NB4 (cell line): ENCODE data around the gene SRPK1.

Source experiments
- POLR2A ChIP-seq: IDR thresholded peaks from 2 replicates; pipeline ENCODE4 v1.6.1; 2011; ENCODE audit warnings: mild to moderate bottlenecking; ENCODE audit not compliant: insufficient read length; ENCODE audit errors: extremely low read depth
- TF ChIP-seq, protein P1 (sequence below): IDR thresholded peaks from one replicate; pipeline ENCODE4 v1.5.1; 2012; ENCODE audit warnings: low read depth, low read length

DNA sequence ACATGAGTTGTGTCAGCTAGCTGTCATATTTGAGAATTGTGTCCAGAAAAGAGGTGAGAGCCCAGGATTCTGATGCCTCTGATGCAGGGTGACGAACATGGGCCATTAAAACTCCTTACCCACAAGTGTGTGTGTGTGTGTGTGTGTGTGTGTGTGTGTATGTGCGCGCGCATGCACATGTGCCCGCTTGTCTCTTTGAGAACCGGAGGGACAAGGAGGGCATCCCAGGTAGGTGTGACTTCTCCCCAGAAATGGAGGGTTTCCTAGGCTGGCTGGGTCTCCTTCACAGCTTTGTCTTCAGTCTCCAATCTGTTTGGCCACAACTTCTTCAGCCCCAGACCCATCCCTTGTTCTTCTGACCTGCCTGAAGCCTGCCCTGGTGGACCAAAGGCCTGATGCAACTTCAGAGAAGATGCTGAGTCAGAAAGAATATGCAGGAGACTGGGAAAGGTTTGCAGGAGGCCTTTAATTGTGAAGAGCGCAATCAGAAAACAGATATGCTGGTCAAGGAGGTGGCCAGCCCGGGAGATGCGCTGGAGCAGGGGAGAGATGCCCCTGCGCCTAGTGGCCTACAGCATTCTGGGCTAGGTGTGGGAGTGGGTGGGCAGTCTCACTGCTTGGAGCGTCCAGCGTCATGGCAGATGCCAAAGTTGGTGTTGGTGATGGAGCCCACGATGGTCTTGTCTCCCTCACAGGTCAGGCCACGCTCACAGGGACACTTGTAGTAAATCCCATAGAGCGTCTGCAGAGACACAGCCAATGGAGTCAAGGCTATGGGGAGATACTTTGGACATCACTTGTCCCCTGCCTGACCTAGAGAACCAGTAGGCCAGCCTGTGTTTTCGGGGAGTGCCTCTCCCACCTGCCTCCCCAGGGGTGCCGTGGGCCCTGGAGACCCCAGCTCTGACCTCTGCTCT lies 126.1 kb downstream of the SRPK1 start:
- TF ChIP-seq POLR2A, result no peak
- TF ChIP-seq, protein P1, sequence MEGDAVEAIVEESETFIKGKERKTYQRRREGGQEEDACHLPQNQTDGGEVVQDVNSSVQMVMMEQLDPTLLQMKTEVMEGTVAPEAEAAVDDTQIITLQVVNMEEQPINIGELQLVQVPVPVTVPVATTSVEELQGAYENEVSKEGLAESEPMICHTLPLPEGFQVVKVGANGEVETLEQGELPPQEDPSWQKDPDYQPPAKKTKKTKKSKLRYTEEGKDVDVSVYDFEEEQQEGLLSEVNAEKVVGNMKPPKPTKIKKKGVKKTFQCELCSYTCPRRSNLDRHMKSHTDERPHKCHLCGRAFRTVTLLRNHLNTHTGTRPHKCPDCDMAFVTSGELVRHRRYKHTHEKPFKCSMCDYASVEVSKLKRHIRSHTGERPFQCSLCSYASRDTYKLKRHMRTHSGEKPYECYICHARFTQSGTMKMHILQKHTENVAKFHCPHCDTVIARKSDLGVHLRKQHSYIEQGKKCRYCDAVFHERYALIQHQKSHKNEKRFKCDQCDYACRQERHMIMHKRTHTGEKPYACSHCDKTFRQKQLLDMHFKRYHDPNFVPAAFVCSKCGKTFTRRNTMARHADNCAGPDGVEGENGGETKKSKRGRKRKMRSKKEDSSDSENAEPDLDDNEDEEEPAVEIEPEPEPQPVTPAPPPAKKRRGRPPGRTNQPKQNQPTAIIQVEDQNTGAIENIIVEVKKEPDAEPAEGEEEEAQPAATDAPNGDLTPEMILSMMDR, result no peak
